DMS153 treated with DMSO at 0.1 percent for 48 hours (cell line): Measurements from ENCODE around the gene SPEM3.

Experiments
- DNase-seq: peaks from one replicate; lab custom pipeline; 2025; ENCODE audit not compliant: unreplicated experiment; lab: John Stamatoyannopoulos, UW

Gene SPEM3

GRCh38 chr17:7419819-7420610, 8.6 kb upstream of the SPEM3 start, which contains the start of gene SPEM1:
Gene SPEM1, plus strand, starts transcription at chr17:7420324. Its CDS starts 61 bp downstream, at chr17:7420385.
- DNase-seq, result no peak

- no peak for DNase-seq
Measured at GRCh38 chr17:7421186-7421585, 7.5 kb upstream of the SPEM3 start.

- DNase-seq, result no peak
Measured at GRCh38 chr17:7423679-7424078, 5.0 kb upstream of the SPEM3 start.

GRCh38 chr17:7425316-7425715, 3.3 kb upstream of the SPEM3 start, which contains the start of gene SPEM2:
Gene SPEM2, plus strand, starts transcription at chr17:7425616. Its CDS starts 73 bp downstream, at chr17:7425689.
- DNase-seq, result no peak

GRCh38 chr17:7425756-7426155, 2.9 kb upstream of the SPEM3 start:
- DNase-seq, result no peak

GRCh38 chr17:7426203-7426863, 2.3 kb upstream of the SPEM3 start:
- DNase-seq, result no peak

- no peak for DNase-seq
Measured at GRCh38 chr17:7426896-7427489, 1.7 kb upstream of the SPEM3 start.

GRCh38 chr17:7427549-7427948, 1.1 kb upstream of the SPEM3 start:
- no peak for DNase-seq

GRCh38 chr17:7429722-7430121, 1.1 kb downstream of the SPEM3 start:
- DNase-seq, result no peak

GRCh38 chr17:7431231-7431630, 2.6 kb downstream of the SPEM3 start:
- no peak for DNase-seq

GRCh38 chr17:7432296-7432695, 3.6 kb downstream of the SPEM3 start:
- DNase-seq, result no peak

- DNase-seq, result no peak
Measured at GRCh38 chr17:7435676-7436555, 7.3 kb downstream of the SPEM3 start.

- DNase-seq, result peak; percentile 31
Measured at GRCh38 chr17:7436556-7437368, 8.1 kb downstream of the SPEM3 start.

- DNase-seq, result no peak
Measured at GRCh38 chr17:7437369-7437863, 8.8 kb downstream of the SPEM3 start.

- no peak for DNase-seq
Measured at GRCh38 chr17:7437950-7438614, 9.4 kb downstream of the SPEM3 start.

- no peak for DNase-seq
Measured at GRCh38 chr17:7438656-7439460, 10.2 kb downstream of the SPEM3 start.

GRCh38 chr17:7439462-7440112, 10.9 kb downstream of the SPEM3 start, which contains the start of gene FGF11:
Gene FGF11, plus strand, starts transcription at chr17:7439512. Its CDS starts 109 bp downstream, at chr17:7439621.
- DNase-seq, result no peak
